ENCODE results near the gene GALNT2. TPM values are rescaled to one million over a fixed set of nuclear protein-coding genes. Genes with fewer than 3 reads are reported as not detected.

GALNT2 gene
- total and polyA plus RNA-seq, 9 of the 15 experiments (the other 6 are each of a cell fraction or from before 2014, with no cell fraction given): 1.6 to 106 (median 51.9) TPM

DNA sequence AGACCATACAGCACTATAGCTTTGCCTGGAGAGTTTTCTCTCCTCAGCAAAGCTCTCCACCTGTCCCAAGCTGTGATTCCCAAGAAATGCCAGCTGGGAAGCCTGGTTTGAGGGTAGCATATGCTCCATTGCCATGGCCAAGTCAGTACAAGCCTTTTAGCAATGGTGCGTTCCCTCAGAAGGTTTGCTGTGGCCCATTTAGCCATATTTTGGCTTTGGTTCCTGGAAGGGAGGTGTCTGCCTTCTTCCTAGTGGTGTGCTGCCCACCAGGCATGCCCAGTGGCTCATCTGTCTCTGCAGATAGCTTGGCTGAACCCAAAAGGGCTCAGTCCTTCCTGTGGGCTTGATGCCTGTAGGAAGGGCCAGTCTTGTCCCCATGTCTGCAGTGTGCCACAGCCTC is 32.4 kb downstream of the GALNT2 start:
- no peak overlapping the region for H3K27ac ChIP-seq (ENCODE audit: extremely low read depth, low read depth, low read length)
- no peak overlapping the region for H3K9ac ChIP-seq (ENCODE audit: insufficient read depth in 1 of 2, low read depth in 2 of 2, low read length in 2 of 2)
- ATAC-seq (no peak), FAIRE-seq (no peak), DNase-seq (ENCODE audit: extremely low read depth in 1 of 4, low spot score in 3 of 4) (no peak)
- in situ Hi-C loops (cut with MboI): no loop called here
- BruUV-seq (replicated peaks): no TSS peak
- H3K4me1 ChIP-seq (replicated peaks in 1 of 2; ENCODE audit: control insufficient read depth in 2 of 2, insufficient read depth in 2 of 2, low read length in 2 of 2): peaks cover 7 to 9% of the 10 kb centered on the region in 2 experiments; a peak in 4 of 5 replicates
- H3K27me3 ChIP-seq (ENCODE audit: control insufficient read depth in 2 of 2, insufficient read depth in 2 of 2, low read length in 2 of 2): no peaks in the 10 kb centered on the region
- WGBS (ENCODE audit: insufficient coverage, low coverage, missing lambda C conversion rate): 90% methylated on average over 1 of the region's 1 CpG
- H3K36me3 ChIP-seq (ENCODE audit: control insufficient read depth, insufficient read depth, low read length): peaks cover 13% of the 10 kb centered on the region
- no peak overlapping the region for H3K4me3 ChIP-seq
- H4K20me1 ChIP-seq (replicated peaks; ENCODE audit: control insufficient read depth, insufficient read depth, low read length): peaks cover 30% of the 10 kb centered on the region
- no peak overlapping the region for H3K4me2 ChIP-seq (ENCODE audit: insufficient read depth, low read length)
- POLR2A ChIA-PET: no interaction called here
- H3K79me2 ChIP-seq (ENCODE audit: control insufficient read depth, insufficient read depth, low read length): peaks cover 89% of the 10 kb centered on the region
- no peaks in the 10 kb centered on the region for H3K9me3 ChIP-seq (replicated peaks; ENCODE audit: control insufficient read depth, insufficient read depth, low read depth, low read length)
- H2AFZ ChIP-seq (ENCODE audit: low read depth, low read length): no peak overlapping the region
- CTCF ChIA-PET (ENCODE audit: low intra/inter-chr PET ratio): no interaction called here
- intact Hi-C loops (cut with micrococcal nuclease): no loop called here
- no peak for TF ChIP-seq ZKSCAN8 (CRISPR knock-in tag; IDR thresholded peaks at IDR 0.05)
- TF ChIP-seq ELF2 (CRISPR knock-in tag; IDR thresholded peaks at IDR 0.05): no peak
- TF ChIP-seq, protein P1, sequence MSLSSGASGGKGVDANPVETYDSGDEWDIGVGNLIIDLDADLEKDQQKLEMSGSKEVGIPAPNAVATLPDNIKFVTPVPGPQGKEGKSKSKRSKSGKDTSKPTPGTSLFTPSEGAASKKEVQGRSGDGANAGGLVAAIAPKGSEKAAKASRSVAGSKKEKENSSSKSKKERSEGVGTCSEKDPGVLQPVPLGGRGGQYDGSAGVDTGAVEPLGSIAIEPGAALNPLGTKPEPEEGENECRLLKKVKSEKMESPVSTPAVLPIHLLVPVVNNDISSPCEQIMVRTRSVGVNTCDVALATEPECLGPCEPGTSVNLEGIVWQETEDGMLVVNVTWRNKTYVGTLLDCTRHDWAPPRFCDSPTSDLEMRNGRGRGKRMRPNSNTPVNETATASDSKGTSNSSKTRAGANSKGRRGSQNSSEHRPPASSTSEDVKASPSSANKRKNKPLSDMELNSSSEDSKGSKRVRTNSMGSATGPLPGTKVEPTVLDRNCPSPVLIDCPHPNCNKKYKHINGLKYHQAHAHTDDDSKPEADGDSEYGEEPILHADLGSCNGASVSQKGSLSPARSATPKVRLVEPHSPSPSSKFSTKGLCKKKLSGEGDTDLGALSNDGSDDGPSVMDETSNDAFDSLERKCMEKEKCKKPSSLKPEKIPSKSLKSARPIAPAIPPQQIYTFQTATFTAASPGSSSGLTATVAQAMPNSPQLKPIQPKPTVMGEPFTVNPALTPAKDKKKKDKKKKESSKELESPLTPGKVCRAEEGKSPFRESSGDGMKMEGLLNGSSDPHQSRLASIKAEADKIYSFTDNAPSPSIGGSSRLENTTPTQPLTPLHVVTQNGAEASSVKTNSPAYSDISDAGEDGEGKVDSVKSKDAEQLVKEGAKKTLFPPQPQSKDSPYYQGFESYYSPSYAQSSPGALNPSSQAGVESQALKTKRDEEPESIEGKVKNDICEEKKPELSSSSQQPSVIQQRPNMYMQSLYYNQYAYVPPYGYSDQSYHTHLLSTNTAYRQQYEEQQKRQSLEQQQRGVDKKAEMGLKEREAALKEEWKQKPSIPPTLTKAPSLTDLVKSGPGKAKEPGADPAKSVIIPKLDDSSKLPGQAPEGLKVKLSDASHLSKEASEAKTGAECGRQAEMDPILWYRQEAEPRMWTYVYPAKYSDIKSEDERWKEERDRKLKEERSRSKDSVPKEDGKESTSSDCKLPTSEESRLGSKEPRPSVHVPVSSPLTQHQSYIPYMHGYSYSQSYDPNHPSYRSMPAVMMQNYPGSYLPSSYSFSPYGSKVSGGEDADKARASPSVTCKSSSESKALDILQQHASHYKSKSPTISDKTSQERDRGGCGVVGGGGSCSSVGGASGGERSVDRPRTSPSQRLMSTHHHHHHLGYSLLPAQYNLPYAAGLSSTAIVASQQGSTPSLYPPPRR (CRISPR knock-in tag; IDR thresholded peaks at IDR 0.05; ENCODE audit: borderline replicate concordance): no peak
- no peak for TF ChIP-seq SRSF9 (IDR thresholded peaks at IDR 0.05; ENCODE audit: borderline replicate concordance, low read depth, low read length)
- no peak for TF ChIP-seq MTF1 (CRISPR knock-in tag; IDR thresholded peaks at IDR 0.05; ENCODE audit: borderline replicate concordance)
- TF ChIP-seq HNRNPLL (IDR thresholded peaks at IDR 0.05; ENCODE audit: low read depth, low read length, poor library complexity, severe bottlenecking): no peak
- no peak for TF ChIP-seq SNIP1 (IDR thresholded peaks at IDR 0.05; ENCODE audit: low read depth)
- no peak for TF ChIP-seq KDM2B (CRISPR knock-in tag; IDR thresholded peaks at IDR 0.05)
- no peak for TF ChIP-seq YY1 (IDR thresholded peaks at IDR 0.05; ENCODE audit: borderline replicate concordance in 1 of 3, control insufficient read depth in 1 of 3, extremely low read depth in 1 of 3, insufficient read depth in 3 of 3, insufficient read length in 1 of 3, insufficient replicate concordance in 2 of 3, low read depth in 1 of 3, low read length in 2 of 3)
- TF ChIP-seq, protein P2, sequence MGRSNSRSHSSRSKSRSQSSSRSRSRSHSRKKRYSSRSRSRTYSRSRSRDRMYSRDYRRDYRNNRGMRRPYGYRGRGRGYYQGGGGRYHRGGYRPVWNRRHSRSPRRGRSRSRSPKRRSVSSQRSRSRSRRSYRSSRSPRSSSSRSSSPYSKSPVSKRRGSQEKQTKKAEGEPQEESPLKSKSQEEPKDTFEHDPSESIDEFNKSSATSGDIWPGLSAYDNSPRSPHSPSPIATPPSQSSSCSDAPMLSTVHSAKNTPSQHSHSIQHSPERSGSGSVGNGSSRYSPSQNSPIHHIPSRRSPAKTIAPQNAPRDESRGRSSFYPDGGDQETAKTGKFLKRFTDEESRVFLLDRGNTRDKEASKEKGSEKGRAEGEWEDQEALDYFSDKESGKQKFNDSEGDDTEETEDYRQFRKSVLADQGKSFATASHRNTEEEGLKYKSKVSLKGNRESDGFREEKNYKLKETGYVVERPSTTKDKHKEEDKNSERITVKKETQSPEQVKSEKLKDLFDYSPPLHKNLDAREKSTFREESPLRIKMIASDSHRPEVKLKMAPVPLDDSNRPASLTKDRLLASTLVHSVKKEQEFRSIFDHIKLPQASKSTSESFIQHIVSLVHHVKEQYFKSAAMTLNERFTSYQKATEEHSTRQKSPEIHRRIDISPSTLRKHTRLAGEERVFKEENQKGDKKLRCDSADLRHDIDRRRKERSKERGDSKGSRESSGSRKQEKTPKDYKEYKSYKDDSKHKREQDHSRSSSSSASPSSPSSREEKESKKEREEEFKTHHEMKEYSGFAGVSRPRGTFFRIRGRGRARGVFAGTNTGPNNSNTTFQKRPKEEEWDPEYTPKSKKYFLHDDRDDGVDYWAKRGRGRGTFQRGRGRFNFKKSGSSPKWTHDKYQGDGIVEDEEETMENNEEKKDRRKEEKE (IDR thresholded peaks at IDR 0.05; ENCODE audit: borderline replicate concordance in 1 of 2, control insufficient read depth in 1 of 2, low read depth in 2 of 2, low read length in 1 of 2): no peak
- H3K9me1 ChIP-seq (ENCODE audit: control insufficient read depth, insufficient read depth, low read length): no peaks in the 10 kb centered on the region

Data from K562 (cell line).